Mucosa of descending colon (tissue), 3 donors: ENCODE data around the gene GCSAM. TPM values are rescaled to one million over a fixed set of nuclear protein-coding genes. Genes with fewer than 3 reads are reported as not detected.

Source experiments
- ATAC-seq: fragments of 200-7000 bp; cut with Tn5 transposase; one replicate; pipeline ENCODE4 v1.9.1; 2020; ENCODE audit warnings: mild to moderate bottlenecking, moderate library complexity
- DNase-seq, 3 donors: peaks; one replicate each; pipeline ENCODE4 v3.0.0-alpha.2; 2020
- H3K36me3 ChIP-seq: fragments of 200-600 bp; one replicate; pipeline ENCODE4 v1.8.0; 2021; ENCODE audit warnings: low read depth, mild to moderate bottlenecking
- H3K4me1 ChIP-seq: fragments of 200-600 bp; one replicate; pipeline ENCODE4 v1.8.0; 2021; ENCODE audit warnings: low read depth, mild to moderate bottlenecking
- H3K4me3 ChIP-seq: fragments of 200-600 bp; one replicate; pipeline ENCODE4 v1.8.0; 2021; ENCODE audit warnings: mild to moderate bottlenecking
- H3K9me3 ChIP-seq: fragments of 200-600 bp; one replicate; pipeline ENCODE4 v1.8.0; 2021; ENCODE audit warnings: mild to moderate bottlenecking
- CTCF ChIP-seq: fragments of 200-600 bp; IDR thresholded peaks from one replicate; pipeline ENCODE4 v1.8.0; 2022; ENCODE audit warnings: antibody characterized with exemption, mild to moderate bottlenecking
- intact Hi-C, 2 donors: fragments of 100-400 bp; cut with DNase I in 1 of 2; cut with micrococcal nuclease in 1 of 2; formaldehyde crosslinking; loops; one replicate each; pipeline versions ENCODE4 v1.11.0 to v1.11.1; 2022; cut with DNase I, micrococcal nuclease
- total RNA-seq, 3 donors: library from RNA; stranded (reverse); fragmentation: NEBNext Ultra II Directional in 2 of 3; extraction: Animal tissue kit (Norgen Biotek cat#: 25700) in 2 of 3; gene quantifications; one replicate each; pipeline versions ENCODE4 v1.2.1 to v1.2.4, GENCODE V29; 2021 to 2023
- donor health status: DM: no; HTN: no; CAD: no; lungs with moderate emphysema.
- donor health status: DM: no; HTN: no; CAD: no.
- donor health status: DM: no; HTN: yes; CAD: no.

GCSAM gene
- total RNA-seq, 3 donors from 2014 or later, result 0.36 to 0.41 TPM; not detected in 1

- Histone ChIP-seq H3K4me1 (peaks cover 8% of the 10 kb centered on the region), H3K4me3 (no peak overlapping the region), H3K36me3 (no peaks in the 10 kb centered on the region), H3K9me3 (no peaks in the 10 kb centered on the region)
- DNase-seq (no peak), ATAC-seq (no peak)
- intact Hi-C loops, result no loop called here
- no peak for TF ChIP-seq CTCF
These were observed 2.4 kb downstream of the GCSAM start for GRCh38 chr3:112130638-112130993.

GRCh38 chr3:112129925-112130637 is 3.0 kb downstream of the GCSAM start:
- Histone ChIP-seq H3K36me3 (no peaks in the 10 kb centered on the region), H3K9me3 (no peaks in the 10 kb centered on the region), H3K4me3 (no peak overlapping the region), H3K4me1 (peaks cover 8% of the 10 kb centered on the region)
- no peak for TF ChIP-seq CTCF
- DNase-seq, result no peak
- ATAC-seq, result no peak
- intact Hi-C loops, result no loop called here

- no peaks in the 10 kb centered on the region for H3K9me3 ChIP-seq
- ATAC-seq (peak; percentile 60), DNase-seq (no peak)
- H3K4me1 ChIP-seq, result peaks cover 4% of the 10 kb centered on the region
- H3K4me3 ChIP-seq, result no peak overlapping the region
- intact Hi-C loops, result no loop called here
- H3K36me3 ChIP-seq, result no peaks in the 10 kb centered on the region
- no peak for TF ChIP-seq CTCF
These were observed 4.0 kb downstream of the GCSAM start for GRCh38 chr3:112128843-112129727.

GRCh38 chr3:112127522-112128494 is 5.2 kb downstream of the GCSAM start:
- no peaks in the 10 kb centered on the region for H3K36me3 ChIP-seq
- no peaks in the 10 kb centered on the region for H3K9me3 ChIP-seq
- no peaks in the 10 kb centered on the region for H3K4me1 ChIP-seq
- no peak for DNase-seq
- no peak for TF ChIP-seq CTCF
- intact Hi-C loops, result no loop called here
- peak; percentile 26 for ATAC-seq
- no peak overlapping the region for H3K4me3 ChIP-seq

- DNase-seq (no peak), ATAC-seq (peak; percentile 20)
- Histone ChIP-seq H3K4me1 (no peaks in the 10 kb centered on the region), H3K9me3 (no peaks in the 10 kb centered on the region), H3K36me3 (no peaks in the 10 kb centered on the region), H3K4me3 (no peak overlapping the region)
- intact Hi-C loops, result no loop called here
- no peak for TF ChIP-seq CTCF
These were observed 6.5 kb downstream of the GCSAM start for GRCh38 chr3:112126511-112126911.
